Measurements from ENCODE around the gene ARHGDIA. TPM values are rescaled to one million over a fixed set of nuclear protein-coding genes. Genes with fewer than 3 reads are reported as not detected.

Gene ARHGDIA
- total RNA-seq, 1 experiment from 2014 or later, result 247 TPM

- no peaks in the 10 kb centered on the region; the same call in 1 of the 2 replicates for H3K36me3 Mint-ChIP-seq
- ATAC-seq (no peak), DNase-seq (ENCODE audit: low spot score) (no peak)
- H3K27ac Mint-ChIP-seq, result no peak overlapping the region
- no peaks in the 10 kb centered on the region for H3K9me3 Mint-ChIP-seq
- H3K4me1 Mint-ChIP-seq, result peaks cover 3% of the 10 kb centered on the region; the same call in 1 of the 2 replicates
- H3K4me3 Mint-ChIP-seq, result no peak overlapping the region
- TF ChIP-seq, protein P1, sequence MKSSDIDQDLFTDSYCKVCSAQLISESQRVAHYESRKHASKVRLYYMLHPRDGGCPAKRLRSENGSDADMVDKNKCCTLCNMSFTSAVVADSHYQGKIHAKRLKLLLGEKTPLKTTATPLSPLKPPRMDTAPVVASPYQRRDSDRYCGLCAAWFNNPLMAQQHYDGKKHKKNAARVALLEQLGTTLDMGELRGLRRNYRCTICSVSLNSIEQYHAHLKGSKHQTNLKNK (CRISPR knock-in tag; IDR thresholded peaks at IDR 0.05), result no peak
- TF ChIP-seq ETV6 (CRISPR knock-in tag; IDR thresholded peaks at IDR 0.05) (no peak), GTF2I (CRISPR knock-in tag; conservative IDR thresholded peaks at IDR 0.05) (no peak), ZNF532 (CRISPR knock-in tag; IDR thresholded peaks at IDR 0.05; ENCODE audit: borderline replicate concordance) (no peak), ELF4 (CRISPR knock-in tag; IDR thresholded peaks at IDR 0.05; ENCODE audit: low read depth) (no peak), ZNF396 (CRISPR knock-in tag; IDR thresholded peaks at IDR 0.05; ENCODE audit: borderline replicate concordance) (no peak), SP1 (CRISPR knock-in tag; conservative IDR thresholded peaks at IDR 0.05) (no peak), FOXP1 (CRISPR knock-in tag; IDR thresholded peaks at IDR 0.05; ENCODE audit: borderline replicate concordance) (no peak), CBFB (CRISPR knock-in tag; IDR thresholded peaks at IDR 0.05; ENCODE audit: low read depth) (no peak), MYBL2 (CRISPR knock-in tag; IDR thresholded peaks at IDR 0.05) (no peak), CREM (CRISPR knock-in tag; IDR thresholded peaks at IDR 0.05) (no peak), ESRRA (CRISPR knock-in tag; IDR thresholded peaks at IDR 0.05; ENCODE audit: borderline replicate concordance) (no peak), ZNF232 (CRISPR knock-in tag; IDR thresholded peaks at IDR 0.05) (no peak), ZNF671 (CRISPR knock-in tag; IDR thresholded peaks at IDR 0.05) (no peak), SOX15 (CRISPR knock-in tag; IDR thresholded peaks at IDR 0.05) (no peak)
- TF ChIP-seq, protein P2, sequence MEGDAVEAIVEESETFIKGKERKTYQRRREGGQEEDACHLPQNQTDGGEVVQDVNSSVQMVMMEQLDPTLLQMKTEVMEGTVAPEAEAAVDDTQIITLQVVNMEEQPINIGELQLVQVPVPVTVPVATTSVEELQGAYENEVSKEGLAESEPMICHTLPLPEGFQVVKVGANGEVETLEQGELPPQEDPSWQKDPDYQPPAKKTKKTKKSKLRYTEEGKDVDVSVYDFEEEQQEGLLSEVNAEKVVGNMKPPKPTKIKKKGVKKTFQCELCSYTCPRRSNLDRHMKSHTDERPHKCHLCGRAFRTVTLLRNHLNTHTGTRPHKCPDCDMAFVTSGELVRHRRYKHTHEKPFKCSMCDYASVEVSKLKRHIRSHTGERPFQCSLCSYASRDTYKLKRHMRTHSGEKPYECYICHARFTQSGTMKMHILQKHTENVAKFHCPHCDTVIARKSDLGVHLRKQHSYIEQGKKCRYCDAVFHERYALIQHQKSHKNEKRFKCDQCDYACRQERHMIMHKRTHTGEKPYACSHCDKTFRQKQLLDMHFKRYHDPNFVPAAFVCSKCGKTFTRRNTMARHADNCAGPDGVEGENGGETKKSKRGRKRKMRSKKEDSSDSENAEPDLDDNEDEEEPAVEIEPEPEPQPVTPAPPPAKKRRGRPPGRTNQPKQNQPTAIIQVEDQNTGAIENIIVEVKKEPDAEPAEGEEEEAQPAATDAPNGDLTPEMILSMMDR (IDR thresholded peaks at IDR 0.05), result no peak
- peaks cover 13% of the 10 kb centered on the region for H3K27me3 Mint-ChIP-seq (ENCODE audit: low read depth)
- ChIA-PET POLR2A (no interaction called here), CTCF (no interaction called here)
These were observed 34.3 kb upstream of the ARHGDIA start for GRCh38 chr17:81905424-81905875.

- no peaks in the 10 kb centered on the region for H3K9me3 Mint-ChIP-seq
- DNase-seq (ENCODE audit: low spot score), result no peak
- H3K36me3 Mint-ChIP-seq, result peaks cover 6% of the 10 kb centered on the region; the same call in 1 of the 2 replicates
- no peak overlapping the region for H3K4me3 Mint-ChIP-seq
- ChIA-PET POLR2A (no interaction called here), CTCF (no interaction called here)
- H3K27me3 Mint-ChIP-seq (ENCODE audit: low read depth), result peaks cover 13% of the 10 kb centered on the region
- no peaks in the 10 kb centered on the region for H3K4me1 Mint-ChIP-seq
- H3K27ac Mint-ChIP-seq, result no peak overlapping the region
- TF ChIP-seq GABPB1 (CRISPR knock-in tag; IDR thresholded peaks at IDR 0.05), result no peak
- TF ChIP-seq ZNF396 (CRISPR knock-in tag; IDR thresholded peaks at IDR 0.05; ENCODE audit: borderline replicate concordance), result no peak
- no peak for TF ChIP-seq ZNF263 (CRISPR knock-in tag; IDR thresholded peaks at IDR 0.05; ENCODE audit: low read depth)
- TF ChIP-seq ZBTB21 (CRISPR knock-in tag; IDR thresholded peaks at IDR 0.05; ENCODE audit: borderline replicate concordance), result no peak
- TF ChIP-seq CREB1 (CRISPR knock-in tag; IDR thresholded peaks at IDR 0.05), result no peak
- ATAC-seq, result no peak
These were observed 33.7 kb upstream of the ARHGDIA start for GRCh38 chr17:81904600-81905423.
